ENCODE data around the gene ATP8B4.

ATP8B4 gene

DNA sequence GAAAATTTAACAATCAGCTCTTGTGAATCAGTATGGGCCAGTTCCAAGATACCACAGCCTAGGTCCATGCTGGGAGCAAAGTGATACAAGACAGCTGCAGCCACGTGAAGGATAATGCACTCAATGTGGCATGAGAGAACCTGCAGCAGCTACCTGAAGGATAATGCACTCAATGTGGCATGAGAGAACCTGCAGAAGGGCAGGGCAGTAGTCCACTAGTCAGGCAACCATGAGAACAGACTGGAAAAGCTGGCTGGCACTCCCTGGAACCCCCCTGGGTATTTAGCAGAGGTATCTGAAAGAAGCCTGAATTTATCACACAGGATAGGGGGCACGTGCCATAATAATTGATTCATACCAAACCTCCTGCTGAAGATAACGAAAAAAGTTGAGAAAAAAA lies 237.6 kb downstream of the ATP8B4 start:
- H3K36me3 ChIP-seq (ENCODE audit: control insufficient read depth, insufficient read depth, low read length) = no peaks in the 10 kb centered on the region
- H3K9me3 ChIP-seq (ENCODE audit: control insufficient read depth, insufficient read depth, low read length) = no peaks in the 10 kb centered on the region
- no peaks in the 10 kb centered on the region for H3K4me1 ChIP-seq (ENCODE audit: control insufficient read depth, insufficient read depth, low read length)
- no peaks in the 10 kb centered on the region for H3K27me3 ChIP-seq (ENCODE audit: control insufficient read depth, insufficient read depth, low read length)
- H3K4me3 ChIP-seq (ENCODE audit: low read length) = no peak overlapping the region
- no peak for DNase-seq (ENCODE audit: low read depth, low spot score)
- WGBS (ENCODE audit: insufficient coverage, insufficient read length) = no CpG with 5 or more reads among the region's 3 CpGs
- no peak overlapping the region for H3K27ac ChIP-seq (ENCODE audit: low read length)

DNA sequence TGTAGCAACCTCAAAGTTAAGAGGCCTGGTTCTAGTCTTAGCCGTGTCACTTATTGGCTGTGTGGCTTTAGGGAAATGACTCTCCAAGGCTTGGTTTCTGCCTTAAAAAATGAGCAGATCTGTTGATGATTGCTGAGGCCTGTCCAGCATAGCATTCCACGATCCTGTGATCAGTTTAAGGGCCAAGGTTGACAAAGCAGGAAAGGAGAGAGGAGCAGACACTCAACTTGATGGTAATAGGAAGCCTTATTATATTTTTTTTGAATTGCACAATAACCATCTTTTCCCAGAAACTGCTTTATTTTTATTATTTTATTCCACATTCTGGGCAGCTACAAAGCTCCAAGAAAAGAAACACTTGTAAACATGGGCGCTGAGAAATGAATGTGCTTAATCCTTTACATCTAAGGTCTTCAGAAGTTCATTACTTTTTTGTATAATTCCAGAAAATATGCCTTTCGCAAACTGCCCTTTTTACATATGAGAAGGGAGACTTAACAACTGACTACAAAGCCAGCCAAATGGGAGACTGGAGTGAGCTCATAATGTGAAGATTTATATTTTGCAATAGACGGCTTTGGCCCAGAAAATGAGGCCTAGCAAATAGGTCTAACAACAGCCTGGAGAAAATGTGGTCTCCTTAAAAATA lies 241.0 kb downstream of the ATP8B4 start:
- no peaks in the 10 kb centered on the region for H3K27me3 ChIP-seq (ENCODE audit: control insufficient read depth, insufficient read depth, low read length)

DNA sequence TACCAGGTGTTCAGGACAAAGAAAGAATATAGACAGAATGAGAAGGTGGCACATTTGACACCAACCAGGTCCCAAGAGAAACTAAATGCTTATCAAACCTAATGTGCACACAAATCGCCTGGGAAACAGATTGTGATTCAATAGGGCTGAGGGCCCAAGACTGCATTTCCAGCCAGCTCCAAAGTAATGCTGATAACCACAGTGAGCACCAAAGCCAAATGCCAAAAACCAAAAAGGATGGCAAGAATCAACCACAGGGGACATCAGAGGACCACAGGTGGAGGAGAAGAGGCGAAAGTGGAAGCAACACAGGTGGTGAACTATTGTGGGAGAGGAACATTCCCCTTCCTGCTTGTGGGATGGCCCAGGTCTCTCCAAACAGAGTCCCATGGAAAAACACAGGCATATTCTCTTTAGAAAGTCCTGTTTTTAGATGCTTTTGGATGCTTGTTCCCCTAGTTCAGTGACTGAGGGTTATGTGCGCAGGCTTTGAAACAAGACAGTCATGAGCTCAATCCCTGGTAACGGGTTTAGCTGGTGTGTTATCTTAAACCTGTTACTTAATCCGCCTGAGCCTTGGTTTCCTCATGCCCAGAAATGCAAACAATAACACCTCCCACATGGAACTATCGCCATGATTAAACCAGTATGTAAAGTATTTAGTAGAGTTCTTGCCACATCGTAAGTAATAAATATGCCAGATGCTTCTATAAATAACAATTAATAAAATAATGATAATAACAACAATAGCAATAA lies 241.7 kb downstream of the ATP8B4 start:
- Histone ChIP-seq H3K27ac (ENCODE audit: low read length) (no peak overlapping the region), H3K4me1 (ENCODE audit: control insufficient read depth, insufficient read depth, low read length) (no peaks in the 10 kb centered on the region), H3K9me3 (ENCODE audit: control insufficient read depth, insufficient read depth, low read length) (no peaks in the 10 kb centered on the region), H3K4me3 (ENCODE audit: low read length) (no peak overlapping the region), H3K27me3 (ENCODE audit: control insufficient read depth, insufficient read depth, low read length) (no peaks in the 10 kb centered on the region), H3K36me3 (ENCODE audit: control insufficient read depth, insufficient read depth, low read length) (no peaks in the 10 kb centered on the region)
- DNase-seq (ENCODE audit: low read depth, low spot score) = no peak
- WGBS (ENCODE audit: insufficient coverage, insufficient read length) = no CpG with 5 or more reads among the region's 7 CpGs

More for the DNA sequence above, 241.0 kb downstream of the ATP8B4 start:
- DNase-seq (ENCODE audit: low read depth, low spot score) = no peak
- no peaks in the 10 kb centered on the region for H3K9me3 ChIP-seq (ENCODE audit: control insufficient read depth, insufficient read depth, low read length)
- H3K4me1 ChIP-seq (ENCODE audit: control insufficient read depth, insufficient read depth, low read length) = no peaks in the 10 kb centered on the region
- H3K27ac ChIP-seq (ENCODE audit: low read length) = no peak overlapping the region
- no peaks in the 10 kb centered on the region for H3K36me3 ChIP-seq (ENCODE audit: control insufficient read depth, insufficient read depth, low read length)
- no peak overlapping the region for H3K4me3 ChIP-seq (ENCODE audit: low read length)
- no CpG with 5 or more reads among the region's 5 CpGs for WGBS (ENCODE audit: insufficient coverage, insufficient read length)

DNA sequence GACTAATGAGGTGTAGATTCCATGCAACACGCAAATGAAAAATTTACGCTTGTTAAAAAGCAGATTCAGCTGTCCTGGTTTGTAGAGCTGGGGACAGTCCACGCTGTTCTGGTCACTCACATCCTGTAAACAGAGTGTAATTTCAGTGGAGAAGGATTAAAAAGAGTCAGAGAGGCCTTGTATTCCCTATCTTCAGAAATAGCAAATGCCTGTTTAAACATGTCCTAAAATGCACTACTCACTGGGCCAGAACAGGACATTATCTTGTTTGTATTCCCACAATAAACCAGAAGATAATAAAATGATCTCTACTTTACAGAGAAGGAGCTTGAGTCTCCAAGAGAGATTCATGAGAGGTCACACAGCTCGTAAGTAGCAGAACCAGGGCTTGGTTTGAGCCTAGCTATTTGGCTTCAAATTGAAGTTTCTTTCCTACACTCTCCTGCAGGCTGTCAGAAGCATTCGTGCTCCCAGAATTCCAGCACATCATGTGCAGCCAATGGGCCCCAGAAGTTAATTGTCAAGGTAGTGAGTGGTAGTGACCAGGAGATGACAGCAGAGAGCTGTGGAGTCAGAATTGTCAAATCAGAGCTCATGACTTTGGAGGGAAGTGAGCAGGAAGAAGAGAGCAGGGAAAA lies 242.5 kb downstream of the ATP8B4 start:
- Histone ChIP-seq H3K27ac (ENCODE audit: low read length) (no peak overlapping the region), H3K9me3 (ENCODE audit: control insufficient read depth, insufficient read depth, low read length) (no peaks in the 10 kb centered on the region), H3K27me3 (ENCODE audit: control insufficient read depth, insufficient read depth, low read length) (no peaks in the 10 kb centered on the region), H3K36me3 (ENCODE audit: control insufficient read depth, insufficient read depth, low read length) (no peaks in the 10 kb centered on the region), H3K4me3 (ENCODE audit: low read length) (no peak overlapping the region), H3K4me1 (ENCODE audit: control insufficient read depth, insufficient read depth, low read length) (no peaks in the 10 kb centered on the region)
- DNase-seq (ENCODE audit: low read depth, low spot score) = peak; percentile 66
- no CpG with 5 or more reads among the region's 5 CpGs for WGBS (ENCODE audit: insufficient coverage, insufficient read length)

DNA sequence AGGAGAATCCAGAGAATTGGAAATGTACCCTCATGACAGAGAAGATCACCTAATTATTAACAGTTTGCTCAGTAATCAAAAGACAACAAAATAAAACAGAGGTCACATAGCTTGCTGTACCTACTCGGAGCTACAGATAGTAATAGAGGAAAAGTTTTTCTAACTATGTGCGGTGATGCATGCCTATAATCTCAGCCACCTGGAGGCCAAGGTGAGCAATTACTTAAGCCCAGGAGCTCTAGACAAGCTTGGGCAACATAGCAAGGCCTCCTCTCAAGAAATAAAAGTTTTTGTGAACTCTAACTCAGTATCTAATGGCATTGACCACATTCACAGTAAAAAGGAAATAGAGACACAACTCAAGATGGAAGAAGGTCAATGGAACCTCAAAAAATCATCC lies 243.6 kb downstream of the ATP8B4 start:
- H3K27ac ChIP-seq (ENCODE audit: low read length) = no peak overlapping the region
- DNase-seq (ENCODE audit: low read depth, low spot score) = no peak
- H3K36me3 ChIP-seq (ENCODE audit: control insufficient read depth, insufficient read depth, low read length) = no peaks in the 10 kb centered on the region
- H3K4me3 ChIP-seq (ENCODE audit: low read length) = no peak overlapping the region
- WGBS (ENCODE audit: insufficient coverage, insufficient read length) = no CpG with 5 or more reads among the region's 2 CpGs
- no peaks in the 10 kb centered on the region for H3K9me3 ChIP-seq (ENCODE audit: control insufficient read depth, insufficient read depth, low read length)
- no peaks in the 10 kb centered on the region for H3K4me1 ChIP-seq (ENCODE audit: control insufficient read depth, insufficient read depth, low read length)
- H3K27me3 ChIP-seq (ENCODE audit: control insufficient read depth, insufficient read depth, low read length) = no peaks in the 10 kb centered on the region

DNA sequence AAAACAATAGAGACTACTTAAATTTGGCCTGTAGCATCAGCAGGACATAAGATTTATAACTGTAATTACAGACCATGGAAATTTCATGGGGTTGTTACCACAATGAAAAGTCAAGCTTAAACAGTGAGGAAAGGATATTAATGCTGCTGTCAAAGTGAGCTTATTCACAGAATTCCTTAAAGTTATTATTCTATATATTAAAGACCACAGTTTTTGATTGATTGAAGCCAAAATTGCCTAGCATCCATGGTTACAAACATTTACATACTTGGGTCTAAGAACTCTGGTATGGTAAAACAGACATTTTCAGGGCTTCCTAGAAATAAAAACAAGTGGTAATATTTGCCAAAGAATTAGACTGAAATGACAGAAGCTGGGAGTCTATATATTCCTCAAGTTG lies 248.6 kb downstream of the ATP8B4 start:
- Histone ChIP-seq H3K4me1 (ENCODE audit: control insufficient read depth, insufficient read depth, low read length) (no peaks in the 10 kb centered on the region), H3K27me3 (ENCODE audit: control insufficient read depth, insufficient read depth, low read length) (no peaks in the 10 kb centered on the region), H3K9me3 (ENCODE audit: control insufficient read depth, insufficient read depth, low read length) (no peaks in the 10 kb centered on the region), H3K4me3 (ENCODE audit: low read length) (no peak overlapping the region), H3K27ac (ENCODE audit: low read length) (no peak overlapping the region), H3K36me3 (ENCODE audit: control insufficient read depth, insufficient read depth, low read length) (no peaks in the 10 kb centered on the region)
- DNase-seq (ENCODE audit: low read depth, low spot score) = no peak

DNA sequence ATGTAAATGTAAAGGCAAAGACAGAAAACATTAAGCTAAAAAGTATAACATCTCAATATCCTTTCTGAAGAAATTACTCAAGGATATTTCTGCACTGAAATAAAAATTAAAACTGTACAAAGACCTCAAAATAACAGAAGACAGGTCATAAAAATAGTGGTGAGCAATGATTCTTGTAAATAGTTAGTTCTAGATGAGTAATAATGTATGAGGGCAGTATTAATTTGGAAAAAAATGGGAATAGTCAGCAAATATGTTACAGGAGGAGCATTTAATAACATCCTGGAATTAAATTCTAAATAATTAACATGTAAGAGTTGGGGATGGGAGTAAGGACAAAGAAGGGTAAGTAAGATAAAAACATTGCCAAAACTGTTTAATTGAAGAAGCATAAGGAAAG lies 250.7 kb downstream of the ATP8B4 start:
- Histone ChIP-seq H3K27ac (ENCODE audit: low read length) (no peak overlapping the region), H3K9me3 (ENCODE audit: control insufficient read depth, insufficient read depth, low read length) (no peaks in the 10 kb centered on the region), H3K36me3 (ENCODE audit: control insufficient read depth, insufficient read depth, low read length) (no peaks in the 10 kb centered on the region), H3K27me3 (ENCODE audit: control insufficient read depth, insufficient read depth, low read length) (no peaks in the 10 kb centered on the region), H3K4me1 (ENCODE audit: control insufficient read depth, insufficient read depth, low read length) (no peaks in the 10 kb centered on the region), H3K4me3 (ENCODE audit: low read length) (no peak overlapping the region)
- no peak for DNase-seq (ENCODE audit: low read depth, low spot score)

DNA sequence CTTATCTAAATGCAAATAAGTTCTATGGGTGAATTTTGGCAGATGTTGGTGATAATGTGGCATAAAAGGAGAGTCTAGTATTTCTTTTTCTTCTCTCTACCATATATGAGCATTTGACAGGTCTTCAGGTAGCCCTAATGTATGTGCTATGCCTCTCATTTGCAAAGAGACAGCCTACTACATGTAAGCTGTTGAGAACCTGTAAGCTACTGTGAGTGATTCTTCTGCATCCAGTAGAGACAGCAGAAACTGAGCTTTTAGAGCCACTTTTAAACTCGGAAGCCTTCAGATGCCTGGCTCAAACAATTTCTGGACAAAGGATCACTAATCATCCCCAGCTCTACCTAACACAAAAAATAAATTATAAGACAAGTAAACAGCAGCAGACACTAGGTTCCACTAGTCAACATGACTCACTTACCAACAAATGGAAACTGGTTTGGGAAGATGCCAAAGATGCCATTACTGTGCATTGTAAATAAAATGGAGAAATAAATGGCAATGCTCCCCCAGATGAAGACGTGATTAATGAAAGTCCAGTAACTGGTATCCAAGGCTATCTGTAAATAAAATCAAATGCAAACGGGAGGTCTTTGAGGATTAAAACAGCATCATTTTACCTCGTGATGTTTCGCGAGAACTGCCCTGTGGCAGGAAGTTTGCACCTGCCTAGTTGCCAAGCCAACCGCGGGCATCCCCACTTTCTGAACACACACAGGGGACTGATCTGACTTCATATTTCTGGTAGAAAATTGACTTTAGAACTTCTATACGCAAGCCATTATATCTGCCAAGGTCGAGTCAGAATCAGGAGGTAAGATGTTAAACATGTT lies 252.9 kb downstream of the ATP8B4 start:
- DNase-seq (ENCODE audit: low read depth, low spot score) = no peak
- Histone ChIP-seq H3K4me1 (ENCODE audit: control insufficient read depth, insufficient read depth, low read length) (no peaks in the 10 kb centered on the region), H3K27ac (ENCODE audit: low read length) (no peak overlapping the region), H3K27me3 (ENCODE audit: control insufficient read depth, insufficient read depth, low read length) (no peaks in the 10 kb centered on the region), H3K36me3 (ENCODE audit: control insufficient read depth, insufficient read depth, low read length) (no peaks in the 10 kb centered on the region), H3K9me3 (ENCODE audit: control insufficient read depth, insufficient read depth, low read length) (no peaks in the 10 kb centered on the region), H3K4me3 (ENCODE audit: low read length) (no peak overlapping the region)
- WGBS (ENCODE audit: insufficient coverage, insufficient read length) = no CpG with 5 or more reads among the region's 10 CpGs

DNA sequence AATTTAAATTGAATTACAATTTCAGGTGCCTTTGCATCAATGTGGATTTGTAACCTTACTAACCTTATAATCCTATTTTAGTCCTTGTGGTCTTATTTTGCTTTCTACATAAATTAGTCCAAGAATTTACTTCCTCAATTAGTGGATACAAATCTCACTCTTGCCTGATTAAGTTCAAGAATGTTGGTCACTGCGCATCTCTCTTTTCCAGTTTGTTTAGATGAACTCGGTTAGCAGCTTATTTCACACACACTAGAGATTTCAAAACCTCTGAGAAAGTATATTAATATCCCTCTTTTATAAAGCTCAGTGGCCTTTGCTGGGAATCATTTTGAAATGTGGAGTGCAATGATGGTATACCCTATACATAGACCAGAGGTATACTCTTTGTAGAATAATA lies 254.8 kb downstream of the ATP8B4 start:
- DNase-seq (ENCODE audit: low read depth, low spot score) = no peak
- H3K36me3 ChIP-seq (ENCODE audit: control insufficient read depth, insufficient read depth, low read length) = no peaks in the 10 kb centered on the region
- no peaks in the 10 kb centered on the region for H3K27me3 ChIP-seq (ENCODE audit: control insufficient read depth, insufficient read depth, low read length)
- H3K4me3 ChIP-seq (ENCODE audit: low read length) = no peak overlapping the region
- WGBS (ENCODE audit: insufficient coverage, insufficient read length) = no CpG with 5 or more reads among the region's 2 CpGs
- H3K4me1 ChIP-seq (ENCODE audit: control insufficient read depth, insufficient read depth, low read length) = no peaks in the 10 kb centered on the region
- no peak overlapping the region for H3K27ac ChIP-seq (ENCODE audit: low read length)
- H3K9me3 ChIP-seq (ENCODE audit: control insufficient read depth, insufficient read depth, low read length) = no peaks in the 10 kb centered on the region

DNA sequence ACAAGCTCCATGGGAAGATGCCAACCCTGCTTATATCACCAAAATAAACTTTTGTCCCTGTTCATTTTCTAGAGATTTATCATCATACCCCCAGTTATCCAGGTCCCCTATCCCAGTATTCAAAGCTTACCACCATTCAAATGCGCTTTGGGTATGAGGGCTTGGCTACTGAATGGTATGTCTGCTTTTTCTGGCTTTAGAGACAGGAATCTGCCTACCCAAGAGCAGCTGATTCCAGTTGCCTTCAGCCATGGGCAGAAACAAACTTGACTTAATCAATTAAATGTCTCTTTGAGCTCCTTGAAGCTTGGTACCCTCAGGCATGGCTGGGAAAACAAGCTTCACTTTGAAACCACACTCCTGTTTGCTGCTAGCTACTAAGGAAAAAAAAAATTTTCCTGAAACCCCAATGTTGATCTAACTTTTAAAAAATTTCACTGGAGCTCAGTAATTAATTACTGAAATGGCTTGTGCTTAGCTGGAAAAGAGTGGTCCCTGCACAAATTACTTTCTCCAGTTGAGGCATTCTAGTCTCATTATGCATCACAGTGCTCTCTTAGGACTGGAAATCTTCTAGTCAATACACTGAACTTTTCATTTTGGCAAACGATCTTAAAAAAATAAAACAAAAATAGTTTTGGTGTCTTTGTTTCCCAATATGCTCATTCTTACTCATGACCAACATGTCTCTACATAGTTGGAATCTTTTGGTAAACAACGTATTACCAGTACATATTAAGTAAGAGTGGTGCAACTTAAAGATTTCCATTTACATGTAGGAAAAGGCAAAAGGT lies 255.4 kb downstream of the ATP8B4 start:
- no peaks in the 10 kb centered on the region for H3K9me3 ChIP-seq (ENCODE audit: control insufficient read depth, insufficient read depth, low read length)

More for the DNA sequence above, 255.4 kb downstream of the ATP8B4 start:
- no peak overlapping the region for H3K27ac ChIP-seq (ENCODE audit: low read length)
- H3K27me3 ChIP-seq (ENCODE audit: control insufficient read depth, insufficient read depth, low read length) = no peaks in the 10 kb centered on the region
- H3K4me3 ChIP-seq (ENCODE audit: low read length) = no peak overlapping the region
- no peak for DNase-seq (ENCODE audit: low read depth, low spot score)
- no CpG with 5 or more reads among the region's 3 CpGs for WGBS (ENCODE audit: insufficient coverage, insufficient read length)
- no peaks in the 10 kb centered on the region for H3K4me1 ChIP-seq (ENCODE audit: control insufficient read depth, insufficient read depth, low read length)
- H3K36me3 ChIP-seq (ENCODE audit: control insufficient read depth, insufficient read depth, low read length) = no peaks in the 10 kb centered on the region

All from iPS DF 6.9 (cell line).